Measurements from ENCODE around the gene HTR3C.

DNA sequence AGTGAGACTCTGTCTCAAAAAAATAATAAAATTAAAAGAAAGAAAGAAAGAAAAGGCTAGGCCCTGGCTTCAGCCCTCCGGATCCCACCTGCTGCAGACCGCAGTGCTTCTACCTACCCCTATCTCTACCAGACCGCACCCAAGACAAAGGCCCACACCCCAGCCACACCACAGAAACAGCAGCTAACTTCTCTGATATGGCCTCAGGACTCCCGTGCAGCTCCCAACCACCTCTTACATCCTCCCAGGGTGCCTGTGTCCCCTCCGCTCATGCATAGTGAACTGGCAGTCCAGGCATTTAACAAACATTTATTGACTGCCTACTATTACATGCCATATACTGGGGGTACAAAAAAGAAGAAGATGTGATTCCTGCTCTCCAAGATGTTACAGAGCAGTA lies 6.9 kb upstream of the HTR3C start:
- TF ChIP-seq ZNF70 (CRISPR knock-in tag; IDR thresholded peaks at IDR 0.05) = no peak
- no peak for TF ChIP-seq ISL1 (CRISPR knock-in tag; IDR thresholded peaks at IDR 0.05)
- TF ChIP-seq ESRRG (CRISPR knock-in tag; IDR thresholded peaks at IDR 0.05) = no peak
- no peak for TF ChIP-seq SNAI2 (CRISPR knock-in tag; IDR thresholded peaks at IDR 0.05)
- no peak for TF ChIP-seq PPARA (CRISPR knock-in tag; IDR thresholded peaks at IDR 0.05; ENCODE audit: borderline replicate concordance)
